ENCODE measurements around the gene PRPH2.

GRCh38 chr6:42697268-42697655 lies 25.1 kb downstream of the PRPH2 start:
- TF ChIP-seq CTCF (IDR thresholded peaks at IDR 0.05): no peak
- no peak for TF ChIP-seq E2F4 (CRISPR knock-in tag; IDR thresholded peaks at IDR 0.05; ENCODE audit: borderline replicate concordance, low read depth)
- TF ChIP-seq IRF1 (CRISPR knock-in tag; IDR thresholded peaks at IDR 0.05): no peak
- TF ChIP-seq SP1 (CRISPR knock-in tag; conservative IDR thresholded peaks at IDR 0.05): no peak
- no peak for TF ChIP-seq ATF2 (CRISPR knock-in tag; IDR thresholded peaks at IDR 0.05; ENCODE audit: borderline replicate concordance, low read depth)
- TF ChIP-seq ZNF671 (CRISPR knock-in tag; IDR thresholded peaks at IDR 0.05): no peak
